Measurements from ENCODE around the gene NCKAP1. TPM values are rescaled to one million over a fixed set of nuclear protein-coding genes. Genes with fewer than 3 reads are reported as not detected.
"Not testable (repeated sequence)": the region's sequence is repeated elsewhere in the genome, so short reads cannot be mapped to it uniquely, and the experiment has no call there.

NCKAP1 gene
- total and polyA plus RNA-seq, 2 experiments from 2014 or later: 54.5 to 216 TPM

GRCh38 chr2:182999348-183000028, 38.8 kb downstream of the NCKAP1 start:
- Histone ChIP-seq H3K4me3 (no peak overlapping the region), H3K36me3 (replicated peaks; ENCODE audit: insufficient read depth, low read depth) (no peaks in the 10 kb centered on the region), H3K4me1 (ENCODE audit: insufficient read depth) (no peaks in the 10 kb centered on the region), H3K79me2 (peaks cover 73% of the 10 kb centered on the region), H3K27ac (no peak overlapping the region), H3K4me2 (no peak overlapping the region), H2AFZ (no peak overlapping the region), H4K20me1 (ENCODE audit: insufficient read depth, poor library complexity, severe bottlenecking) (peaks cover 17% of the 10 kb centered on the region), H3K9me2 (replicated peaks; ENCODE audit: insufficient read depth) (no peaks in the 10 kb centered on the region), H3K9me3 (ENCODE audit: low read depth) (no peaks in the 10 kb centered on the region), H3K27me3 (no peaks in the 10 kb centered on the region)
- TF ChIP-seq CTCF (IDR thresholded peaks at IDR 0.05; ENCODE audit: poor library complexity): no peak
- TF ChIP-seq EZH2 (IDR thresholded peaks at IDR 0.05; ENCODE audit: borderline replicate concordance): no peak
- no peak for TF ChIP-seq EZH2phosphoT487 (IDR thresholded peaks at IDR 0.05; ENCODE audit: low read depth, severe bottlenecking, unreplicated experiment)
- DNase-seq (ENCODE audit: low spot score): no peak
- 96% methylated on average over 3 of the region's 3 CpGs for WGBS (ENCODE audit: low lambda C conversion rate, missing lambda C conversion rate)

GRCh38 chr2:182994228-182994912, 43.9 kb downstream of the NCKAP1 start:
- no peak for DNase-seq (ENCODE audit: low spot score)
- Histone ChIP-seq H4K20me1 (ENCODE audit: insufficient read depth, poor library complexity, severe bottlenecking) (peaks cover 4% of the 10 kb centered on the region), H3K9me2 (replicated peaks; ENCODE audit: insufficient read depth) (no peaks in the 10 kb centered on the region), H2AFZ (no peak overlapping the region), H3K27ac (no peak overlapping the region), H3K36me3 (replicated peaks; ENCODE audit: insufficient read depth, low read depth) (no peaks in the 10 kb centered on the region), H3K27me3 (no peaks in the 10 kb centered on the region), H3K4me3 (no peak overlapping the region), H3K9me3 (ENCODE audit: low read depth) (no peaks in the 10 kb centered on the region), H3K79me2 (peaks cover 28% of the 10 kb centered on the region), H3K4me1 (ENCODE audit: insufficient read depth) (no peaks in the 10 kb centered on the region), H3K4me2 (no peak overlapping the region)
- WGBS (ENCODE audit: low lambda C conversion rate, missing lambda C conversion rate): 97% methylated on average over 13 of the region's 13 CpGs
- TF ChIP-seq EZH2 (IDR thresholded peaks at IDR 0.05; ENCODE audit: borderline replicate concordance): no peak
- TF ChIP-seq EZH2phosphoT487 (IDR thresholded peaks at IDR 0.05; ENCODE audit: low read depth, severe bottlenecking, unreplicated experiment): no peak
- TF ChIP-seq CTCF (IDR thresholded peaks at IDR 0.05; ENCODE audit: poor library complexity): no peak

- Histone ChIP-seq H3K4me3 (no peak overlapping the region), H3K79me2 (no peaks in the 10 kb centered on the region), H3K27me3 (no peaks in the 10 kb centered on the region), H4K20me1 (ENCODE audit: insufficient read depth, poor library complexity, severe bottlenecking) (no peaks in the 10 kb centered on the region), H3K27ac (no peak overlapping the region), H3K4me1 (ENCODE audit: insufficient read depth) (no peaks in the 10 kb centered on the region), H2AFZ (no peak overlapping the region), H3K9me2 (replicated peaks; ENCODE audit: insufficient read depth) (no peaks in the 10 kb centered on the region), H3K9me3 (ENCODE audit: low read depth) (no peaks in the 10 kb centered on the region), H3K36me3 (replicated peaks; ENCODE audit: insufficient read depth, low read depth) (no peaks in the 10 kb centered on the region), H3K4me2 (no peak overlapping the region)
- 49% methylated on average over 2 of the region's 2 CpGs for WGBS (ENCODE audit: low lambda C conversion rate, missing lambda C conversion rate)
- no peak for TF ChIP-seq CTCF (IDR thresholded peaks at IDR 0.05; ENCODE audit: poor library complexity)
- no peak for TF ChIP-seq EZH2phosphoT487 (IDR thresholded peaks at IDR 0.05; ENCODE audit: low read depth, severe bottlenecking, unreplicated experiment)
- no peak for TF ChIP-seq EZH2 (IDR thresholded peaks at IDR 0.05; ENCODE audit: borderline replicate concordance)
- no peak for DNase-seq (ENCODE audit: low spot score)
These were observed 55.3 kb downstream of the NCKAP1 start for GRCh38 chr2:182982941-182983340.

- not testable (repeated sequence) for H3K27ac ChIP-seq; H3K4me3 ChIP-seq; H4K20me1 ChIP-seq (ENCODE audit: insufficient read depth, poor library complexity, severe bottlenecking); H3K36me3 ChIP-seq (replicated peaks; ENCODE audit: insufficient read depth, low read depth); H3K79me2 ChIP-seq; DNase-seq (ENCODE audit: low spot score); H3K27me3 ChIP-seq; H3K4me1 ChIP-seq (ENCODE audit: insufficient read depth); H2AFZ ChIP-seq; H3K4me2 ChIP-seq; H3K9me3 ChIP-seq (ENCODE audit: low read depth); H3K9me2 ChIP-seq (replicated peaks; ENCODE audit: insufficient read depth)
- WGBS (ENCODE audit: low lambda C conversion rate, missing lambda C conversion rate): 84% methylated on average over 4 of the region's 4 CpGs
These were observed 56.8 kb downstream of the NCKAP1 start for GRCh38 chr2:182981475-182981874.
